A549 (cell line): ENCODE data around the gene OR56A3. TPM values are rescaled to one million over a fixed set of nuclear protein-coding genes. Genes with fewer than 3 reads are reported as not detected.

ENCODE experiments used
- ATAC-seq, 2 experiments: fragments of 200-7000 bp in 1 of 2; fragments of >200 bp in 1 of 2; cut with Nextera tagmentation in 1 of 2; cut with Tn5 transposase in 1 of 2; 3 replicates each; pipeline versions ENCODE4 v1.8.0 to v1.9.1; 2018 to 2020; ENCODE audit warnings: mild to moderate bottlenecking in 1 of 2, moderate library complexity in 1 of 2
- CTCF ChIA-PET: fragments of 300-600 bp; sonication (Branson Sonifier 250); formaldehyde crosslinking; extraction: SDS; loops from one replicate; lab custom pipeline; 2021; ENCODE audit warnings: antibody characterized with exemption, inconsistent platforms; lab: Yijun Ruan, JAX
- POLR2A ChIA-PET: fragments of 350-600 bp; formaldehyde crosslinking; extraction: SDS; loops from one replicate; lab custom pipeline; 2021; ENCODE audit warnings: antibody characterized with exemption, inconsistent platforms; lab: Yijun Ruan, JAX
- DNase-seq, 2 experiments: peaks; one replicate each; pipeline versions ENCODE4 v3.0.0 to v3.0.0-alpha.2; 2011 to 2016; ENCODE audit warnings: low read depth in 1 of 2, low spot score in 1 of 2
- FAIRE-seq: peaks from 2 replicates; lab custom pipeline; 2011; peaks lifted over from hg19 to GRCh38; lab: Jason Lieb, UNC
- H3K27ac ChIP-seq, 2 experiments: fragments of >200 bp; sonication (Bioruptor Twin); formaldehyde crosslinking; 3 replicates each; pipeline ENCODE4 v1.5.1; 2016 to 2017
- H3K4me1 ChIP-seq: fragments of >200 bp; sonication (Bioruptor Twin); formaldehyde crosslinking; 3 replicates; pipeline ENCODE4 v1.6.1; 2016
- H3K4me2 ChIP-seq: fragments of >200 bp; sonication (Bioruptor Twin); formaldehyde crosslinking; 3 replicates; pipeline ENCODE4 v1.6.1; 2016
- H3K4me3 ChIP-seq: fragments of >200 bp; sonication (Bioruptor Twin); formaldehyde crosslinking; 3 replicates; pipeline ENCODE4 v1.5.1; 2016
- H3K9me3 ChIP-seq: fragments of >200 bp; sonication (Bioruptor Twin); formaldehyde crosslinking; 3 replicates; pipeline ENCODE4 v1.6.1; 2016
- BCL3 ChIP-seq: fragments of >200 bp; sonication (Bioruptor Twin); formaldehyde crosslinking; IDR thresholded peaks from 3 replicates; pipeline ENCODE4 v1.6.1; 2016
- CHD2 ChIP-seq: fragments of 150-350 bp; IDR thresholded peaks from 2 replicates; pipeline ENCODE4 v1.6.1; 2014; ENCODE audit warnings: low read length; ENCODE audit not compliant: partially characterized antibody
- CTCF ChIP-seq: fragments of >200 bp; sonication (Bioruptor Twin); formaldehyde crosslinking; IDR thresholded peaks from 3 replicates; pipeline ENCODE4 v1.5.1; 2016
- E2F6 ChIP-seq: IDR thresholded peaks from 2 replicates; pipeline ENCODE4 v1.6.1; 2012; ENCODE audit warnings: low read depth, borderline replicate concordance
- EHF ChIP-seq: fragments of 250-450 bp; sonication (Bioruptor Pico); IDR thresholded peaks from 2 replicates; pipeline ENCODE4 v1.5.0; 2020; ENCODE audit warnings: mild to moderate bottlenecking
- ELK1 ChIP-seq: fragments of 150-350 bp; IDR thresholded peaks from 2 replicates; pipeline ENCODE4 v1.6.1; 2014; ENCODE audit warnings: low read depth, mild to moderate bottlenecking, low read length
- FOSL2 ChIP-seq, 2 experiments: fragments of 450-650 bp in 1 of 2; fragments of >200 bp in 1 of 2; sonication (Bioruptor Twin) in 1 of 2; formaldehyde crosslinking; IDR thresholded peaks; 2 replicates each; pipeline versions ENCODE4 v1.5.0 to v1.6.1; 2016 to 2020; ENCODE audit warnings: mild to moderate bottlenecking in 1 of 2, moderate library complexity in 1 of 2
- HEYL ChIP-seq: fragments of 250-450 bp; sonication (Bioruptor Pico); IDR thresholded peaks from 2 replicates; pipeline ENCODE4 v1.8.0; 2021; ENCODE audit warnings: mild to moderate bottlenecking, moderate library complexity
- HOXB13 ChIP-seq: fragments of 250-450 bp; sonication (Bioruptor Pico); IDR thresholded peaks from 2 replicates; pipeline ENCODE4 v1.5.0; 2020; ENCODE audit warnings: low read depth, mild to moderate bottlenecking, moderate library complexity
- JUN ChIP-seq, 2 experiments: fragments of >200 bp; sonication (Bioruptor Twin); formaldehyde crosslinking; IDR thresholded peaks; 2 replicates in 1 of 2; 3 replicates in 1 of 2; pipeline ENCODE4 v1.6.1; 2016 to 2017
- KDM1A ChIP-seq: fragments of 200-600 bp; sonication (generic); IDR thresholded peaks from 2 replicates; pipeline ENCODE4 v1.6.1; 2016; ENCODE audit warnings: low read depth, mild to moderate bottlenecking
- KDM5A ChIP-seq: fragments of 200-600 bp; sonication (generic); IDR thresholded peaks from 2 replicates; pipeline ENCODE4 v1.6.1; 2016; ENCODE audit warnings: antibody characterized with exemption, mild to moderate bottlenecking
- MAZ ChIP-seq: fragments of 150-350 bp; IDR thresholded peaks from 2 replicates; pipeline ENCODE4 v1.6.1; 2014; ENCODE audit warnings: antibody characterized with exemption, low read depth, low read length, borderline replicate concordance
- NR3C1 ChIP-seq: fragments of >200 bp; sonication (Bioruptor Twin); formaldehyde crosslinking; IDR thresholded peaks from 3 replicates; pipeline ENCODE4 v1.6.1; 2017
- PBX3 ChIP-seq: IDR thresholded peaks from 2 replicates; pipeline ENCODE4 v1.6.1; 2012
- POLR2A ChIP-seq: IDR thresholded peaks from 2 replicates; pipeline ENCODE4 v1.6.1; 2012; ENCODE audit warnings: mild to moderate bottlenecking, low read length
- RARB ChIP-seq: fragments of 250-450 bp; sonication (Bioruptor Pico); IDR thresholded peaks from 2 replicates; pipeline ENCODE4 v1.8.0; 2021; ENCODE audit warnings: mild to moderate bottlenecking, moderate library complexity
- RFX5 ChIP-seq: fragments of 450-650 bp; IDR thresholded peaks from 2 replicates; pipeline ENCODE4 v1.7.1; 2014; ENCODE audit warnings: antibody characterized with exemption, mild to moderate bottlenecking, moderate library complexity
- SREBF2 ChIP-seq: fragments of 450-650 bp; IDR thresholded peaks from 2 replicates; pipeline ENCODE4 v1.6.1; 2014; ENCODE audit warnings: mild to moderate bottlenecking, moderate library complexity
- TFCP2L1 ChIP-seq: fragments of 250-450 bp; sonication (Bioruptor Pico); IDR thresholded peaks from 2 replicates; pipeline ENCODE4 v1.5.0; 2021; ENCODE audit warnings: mild to moderate bottlenecking
- WGBS: methylation state at CpG from one replicate; pipeline ENCODE4 v1.1.6; 2017; ENCODE audit errors: missing lambda C conversion rate; 5-methylcytosine and 5-hydroxymethylcytosine counted together
- polyA plus RNA-seq, 4 experiments: library from polyadenylated mRNA; depleted of rRNA in 3 of 4; stranded (reverse); fragments of >200 nt; fragmentation: RNase III in 1 of 4; extraction: RNeasy Plus Mini Kit Qiagen cat#74134 plus additional on column Dnase treatment in 1 of 4; gene quantifications; 2 replicates in 3 of 4; 3 replicates in 1 of 4; pipeline ENCODE4 v1.2.3, GENCODE V29; 2011 to 2017

OR56A3 gene
- polyA plus RNA-seq, 2 of the 4 experiments (the other 2 are of a cell fraction): not detected

- Histone ChIP-seq H3K4me1 (no peaks in the 10 kb centered on the region), H3K4me3 (no peak overlapping the region)
- POLR2A ChIA-PET: no interaction called here
- FAIRE-seq (no peak), ATAC-seq (no peak)
- TF ChIP-seq ELK1: no peak
- no peak for TF ChIP-seq POLR2A
- TF ChIP-seq KDM5A: no peak
- TF ChIP-seq MAZ: no peak
- TF ChIP-seq HOXB13 (CRISPR knock-in tag): no peak
- TF ChIP-seq FOSL2 (IDR thresholded peaks at IDR 0.05): no peak
- TF ChIP-seq FOSL2 (CRISPR knock-in tag; IDR thresholded peaks at IDR 0.05): no peak
- TF ChIP-seq HEYL (CRISPR knock-in tag): no peak
- TF ChIP-seq BCL3: no peak
- no peak for TF ChIP-seq NR3C1
- no peak for TF ChIP-seq CTCF
- no peak for TF ChIP-seq SREBF2
- no peak for TF ChIP-seq TFCP2L1 (CRISPR knock-in tag)
- no peak for TF ChIP-seq RFX5
- TF ChIP-seq, all 56 proteins: peak for 0
- no peak overlapping the region for H3K27ac ChIP-seq
- WGBS: 78% methylated on average over 11 of the region's 11 CpGs
- no peak overlapping the region for H3K4me2 ChIP-seq
- DNase-seq: no peak
- H3K9me3 ChIP-seq: peaks cover 5% of the 10 kb centered on the region; the same call in 1 of the 3 replicates
- CTCF ChIA-PET: no interaction called here
Observed at GRCh38 chr11:5932671-5933070, 9.4 kb upstream of the OR56A3 start.

GRCh38 chr11:5933116-5933515 is 8.9 kb upstream of the OR56A3 start:
- peaks cover 5% of the 10 kb centered on the region; the same call in 1 of the 3 replicates for H3K9me3 ChIP-seq
- no peak overlapping the region for H3K4me2 ChIP-seq
- ATAC-seq (no peak), DNase-seq (no peak), FAIRE-seq (no peak)
- TF ChIP-seq EHF (CRISPR knock-in tag) (no peak), RARB (no peak), CHD2 (no peak), NR3C1 (no peak), E2F6 (no peak), PBX3 (no peak), KDM1A (no peak), MAZ (no peak), JUN (IDR thresholded peaks at IDR 0.05) (no peak)
- no peak overlapping the region for H3K4me3 ChIP-seq
- ChIA-PET POLR2A (no interaction called here), CTCF (no interaction called here)
- WGBS: 41% methylated on average over 10 of the region's 10 CpGs
- no peaks in the 10 kb centered on the region for H3K4me1 ChIP-seq
- no peak overlapping the region for H3K27ac ChIP-seq
